Right hindlimb (tissue), 1 donor: ENCODE data around the gene WDR35.
A peak's percentile ranks its signal among the peaks of the same experiment; 100 is the strongest.

ENCODE experiments used
- DNase-seq: peaks from one replicate; pipeline ENCODE4 v3.0.0-alpha.2; 2018

Gene WDR35

GRCh38 chr2:19989667-19990415 lies at the start of gene WDR35:
Gene WDR35, minus strand, starts transcription at chr2:19990105. Its CDS starts 90 bp downstream, at chr2:19990015.
- peak; percentile 90 for DNase-seq

DNA sequence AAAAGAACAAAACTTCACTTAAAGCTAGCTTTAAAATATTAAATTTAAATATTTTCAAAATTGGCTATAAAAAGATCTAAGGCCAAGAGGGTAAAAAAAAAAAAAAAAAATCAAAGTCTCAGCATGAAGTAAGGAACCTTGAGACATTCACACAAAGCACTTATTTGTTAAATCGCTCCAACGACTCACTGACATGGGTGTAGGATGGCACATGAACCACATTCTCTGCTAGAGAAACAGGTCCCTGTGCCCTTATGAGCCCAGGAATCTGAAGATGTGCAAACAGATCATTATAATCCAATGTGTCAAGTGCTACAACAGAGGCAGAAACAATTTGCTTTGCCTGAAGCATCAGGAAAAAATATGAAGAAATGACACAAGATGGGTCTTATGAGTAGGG lies 47.8 kb upstream of the WDR35 start:
- DNase-seq: no peak

GRCh38 chr2:20035955-20036666 lies 46.2 kb upstream of the WDR35 start:
- no peak for DNase-seq

DNA sequence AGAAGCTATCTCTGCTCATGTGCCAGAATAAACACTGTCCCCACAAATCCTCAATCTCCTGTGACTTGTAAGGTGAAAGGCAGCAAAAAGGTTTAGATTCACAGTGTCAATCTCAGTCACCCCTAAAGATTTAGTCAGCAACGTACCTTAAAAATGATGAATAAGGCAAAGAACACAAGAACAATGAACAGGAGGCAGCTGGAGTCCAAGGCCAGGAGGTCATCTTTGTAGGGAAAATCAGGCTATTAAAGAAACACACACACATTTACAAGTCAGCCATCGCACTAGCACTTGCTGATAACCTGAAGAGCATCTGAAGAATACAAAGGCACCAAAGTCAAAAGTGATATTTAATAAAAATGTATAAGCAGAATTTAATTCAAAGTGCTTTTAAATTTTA lies 44.9 kb upstream of the WDR35 start:
- no peak for DNase-seq

- DNase-seq: no peak
Measured at GRCh38 chr2:20034218-20034617, 44.3 kb upstream of the WDR35 start.

GRCh38 chr2:20033322-20033721 lies 43.4 kb upstream of the WDR35 start:
- no peak for DNase-seq

DNA sequence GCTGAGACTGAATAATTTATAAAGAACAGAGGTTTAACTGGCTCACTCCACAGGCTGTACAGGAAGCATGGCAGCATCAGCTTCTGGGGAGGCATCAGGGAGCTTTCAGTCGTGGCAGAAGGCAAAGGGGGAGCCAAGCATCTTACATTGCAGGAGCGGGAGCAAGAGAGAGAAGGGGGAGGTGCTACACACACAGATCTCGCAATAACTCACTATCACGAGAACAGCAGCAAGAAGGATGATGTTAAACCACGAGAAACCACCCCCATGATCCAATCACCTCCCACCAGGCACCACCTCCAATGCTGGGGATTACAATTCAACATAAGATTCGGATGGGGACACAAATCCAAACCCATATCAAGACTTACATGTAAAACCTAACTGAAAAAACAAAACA lies 40.3 kb upstream of the WDR35 start:
- DNase-seq: no peak

GRCh38 chr2:20027705-20028434 lies 38.0 kb upstream of the WDR35 start:
- DNase-seq: no peak

GRCh38 chr2:20027260-20027677 lies 37.4 kb upstream of the WDR35 start:
- DNase-seq: no peak

DNA sequence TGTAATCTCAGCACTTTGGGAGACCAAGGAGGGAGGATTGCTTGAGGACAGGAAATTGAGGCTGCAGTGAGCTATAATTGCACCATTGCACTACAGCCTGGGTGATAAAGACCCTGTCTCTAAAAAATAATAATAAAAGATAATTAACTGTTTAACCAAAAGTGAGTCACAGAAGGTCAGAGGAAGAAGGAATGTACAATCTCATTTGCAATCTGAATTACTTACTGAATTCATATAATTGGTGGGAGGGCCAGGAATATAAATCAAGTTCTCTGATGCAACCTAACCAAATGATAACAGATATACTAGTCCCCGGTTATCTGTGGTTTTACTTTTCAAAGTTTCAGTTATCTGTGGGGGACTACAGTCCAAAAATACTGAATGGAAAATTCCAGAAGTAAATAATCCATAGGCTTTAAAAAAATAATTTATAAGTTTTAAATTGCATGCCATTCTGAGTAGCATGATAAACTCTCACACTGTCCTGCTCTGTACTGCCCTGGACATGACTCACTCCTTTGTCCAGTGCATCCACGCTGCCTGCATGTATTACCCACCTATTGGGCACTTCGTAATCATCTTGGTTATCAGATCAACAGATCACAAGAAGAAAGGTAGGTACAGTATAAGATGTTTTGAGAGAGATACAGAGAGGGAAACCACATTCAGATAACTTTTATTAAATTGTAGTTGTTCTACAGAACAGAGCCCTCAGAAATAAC lies 35.3 kb upstream of the WDR35 start:
- no peak for DNase-seq

GRCh38 chr2:20023688-20024087 lies 33.8 kb upstream of the WDR35 start:
- no peak for DNase-seq

DNA sequence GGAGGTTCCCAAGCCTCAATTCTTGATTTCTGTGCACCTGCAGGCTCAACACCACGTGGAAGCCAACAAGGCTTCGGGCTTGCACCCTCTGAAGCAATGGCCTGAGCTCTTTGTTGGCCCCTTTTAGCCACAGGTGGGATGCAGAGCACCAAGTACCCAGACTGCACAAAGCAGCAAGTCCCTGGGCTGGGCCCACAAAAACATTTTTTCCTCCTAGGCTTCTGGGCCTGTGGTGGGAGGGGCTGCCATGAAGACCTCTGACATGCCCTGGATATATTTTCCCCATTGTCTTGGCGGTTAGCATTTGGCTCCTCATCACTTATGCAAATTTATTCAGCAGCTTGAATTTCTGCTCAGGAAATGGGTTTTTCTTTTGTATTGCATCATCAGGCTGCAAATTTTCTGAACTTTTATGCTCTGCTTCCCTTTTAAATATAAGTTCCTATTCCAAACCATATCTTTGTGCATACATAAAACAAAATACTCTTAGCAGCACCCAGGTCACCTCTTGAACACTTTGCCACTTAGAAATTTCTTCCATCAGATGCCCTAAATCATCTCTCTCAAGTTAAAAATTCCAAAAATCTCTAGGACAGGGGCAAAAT lies 31.6 kb upstream of the WDR35 start:
- DNase-seq: no peak

DNA sequence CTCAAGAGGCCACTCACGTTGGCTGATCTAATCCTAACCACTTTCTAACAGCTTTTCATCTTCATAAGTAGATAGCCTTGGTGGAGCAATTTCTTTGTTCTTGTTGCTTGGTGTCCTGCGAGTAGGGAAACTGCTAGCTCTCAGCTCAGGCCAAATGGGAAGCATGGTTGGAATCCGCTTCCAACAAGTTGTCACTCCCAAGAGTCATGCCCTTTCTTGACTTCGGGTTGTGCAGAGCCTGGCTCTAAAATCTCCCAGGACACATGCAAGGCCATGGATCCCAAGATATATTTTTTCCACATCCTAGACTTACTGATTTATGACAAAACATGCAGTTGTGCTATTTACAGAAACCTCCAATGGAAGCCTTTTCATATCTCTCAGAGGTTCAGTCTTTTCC lies 29.8 kb upstream of the WDR35 start:
- DNase-seq: no peak

GRCh38 chr2:20018601-20019152 lies 28.8 kb upstream of the WDR35 start:
- DNase-seq: no peak

GRCh38 chr2:20016346-20016745 lies 26.4 kb upstream of the WDR35 start:
- DNase-seq: no peak

DNA sequence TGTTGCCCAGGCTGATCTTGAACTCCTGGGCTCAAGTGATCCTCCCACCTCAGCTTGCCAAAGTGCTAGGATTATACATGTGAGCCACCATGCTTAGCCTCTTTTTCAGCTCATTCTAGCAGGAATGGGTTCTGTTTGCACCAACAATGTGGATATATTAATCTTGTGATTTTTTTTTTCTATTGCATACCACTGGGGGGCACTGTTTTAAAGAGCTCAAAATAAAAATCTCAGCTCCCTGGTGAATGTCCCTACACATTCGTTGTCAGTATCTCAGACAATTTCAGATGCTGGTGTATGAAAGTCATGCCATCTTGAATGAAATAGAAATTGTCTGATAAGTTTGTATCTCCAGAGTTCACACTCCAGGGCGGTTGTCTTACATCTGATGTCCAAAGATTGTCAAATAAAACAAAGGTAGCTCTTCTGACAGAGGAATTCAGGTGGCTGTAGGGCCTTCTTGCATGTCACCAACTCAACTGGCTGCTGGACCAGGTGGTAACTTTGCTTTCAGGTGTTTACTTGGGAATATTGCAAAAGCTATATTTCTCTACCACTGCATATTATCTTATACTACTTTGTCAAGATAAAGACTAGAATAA lies 25.7 kb upstream of the WDR35 start:
- no peak for DNase-seq

DNA sequence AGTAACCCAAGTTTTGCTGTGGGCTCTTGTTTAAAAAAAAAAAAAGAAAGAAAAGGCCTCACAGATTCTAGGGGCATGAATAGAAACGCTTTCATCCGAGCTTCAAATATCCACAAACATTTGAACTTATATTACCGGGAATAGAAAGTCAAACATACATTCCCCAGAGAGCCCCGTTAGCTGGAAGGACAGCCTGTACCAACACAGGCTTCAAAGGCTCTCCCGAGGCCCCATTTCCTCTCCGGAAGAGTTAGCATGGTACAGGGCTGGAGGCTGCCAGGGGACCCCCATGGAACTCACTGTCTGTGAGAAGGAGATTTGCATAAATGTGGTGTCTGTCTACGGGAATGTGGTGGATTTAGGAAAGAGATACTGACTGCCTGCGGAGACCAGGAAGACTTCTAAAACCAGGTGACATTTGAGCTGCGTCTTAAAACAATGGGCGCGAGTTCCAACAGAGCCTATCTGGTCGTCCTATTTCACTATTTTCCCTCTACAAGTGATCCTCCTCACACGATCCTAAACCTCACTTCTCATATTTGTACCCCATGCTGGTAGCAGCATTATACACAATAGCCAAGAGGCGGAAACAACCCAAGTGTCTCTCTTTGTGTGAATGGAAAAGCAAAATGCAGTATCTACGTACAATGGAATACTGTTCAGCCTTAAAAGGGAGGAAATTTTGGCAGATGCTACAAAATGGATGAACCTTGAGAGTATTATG lies 23.4 kb upstream of the WDR35 start:
- DNase-seq: peak; percentile 40

- DNase-seq: peak; percentile 65
Measured at GRCh38 chr2:20012282-20013125, 22.6 kb upstream of the WDR35 start, which contains the start of gene MATN3. Gene MATN3, minus strand, starts transcription at chr2:20012668. Its CDS starts 37 bp downstream, at chr2:20012631.

- DNase-seq: no peak
Measured at GRCh38 chr2:20012032-20012281, 22.1 kb upstream of the WDR35 start.

- DNase-seq: no peak
Measured at GRCh38 chr2:20011276-20012031, 21.5 kb upstream of the WDR35 start.
